B cell (primary cell): Measurements from ENCODE around the gene NHLRC3.

Source experiments
- CTCF ChIP-seq: fragments of 200-600 bp; IDR thresholded peaks from one replicate; pipeline ENCODE4 v1.8.0; 2022; ENCODE audit warnings: antibody characterized with exemption, mild to moderate bottlenecking
- EZH2 ChIP-seq: IDR thresholded peaks from 2 replicates; pipeline ENCODE4 v1.6.1; 2012; ENCODE audit warnings: borderline replicate concordance, low read depth, mild to moderate bottlenecking, moderate library complexity, low read length; ENCODE audit not compliant: insufficient read depth, poor library complexity, severe bottlenecking

GRCh38 chr13:39023761-39024160 is 14.5 kb upstream of the NHLRC3 start:
- TF ChIP-seq CTCF (no peak), EZH2 (no peak)
